Measurements from ENCODE around the gene NUCB2. TPM values are rescaled to one million over a fixed set of nuclear protein-coding genes. Genes with fewer than 3 reads are reported as not detected.

Gene NUCB2
- total and polyA plus RNA-seq, 2 of the 13 experiments (the other 11 are each of a cell fraction or from before 2014, with no cell fraction given), result 54.2 to 82.4 TPM

DNA sequence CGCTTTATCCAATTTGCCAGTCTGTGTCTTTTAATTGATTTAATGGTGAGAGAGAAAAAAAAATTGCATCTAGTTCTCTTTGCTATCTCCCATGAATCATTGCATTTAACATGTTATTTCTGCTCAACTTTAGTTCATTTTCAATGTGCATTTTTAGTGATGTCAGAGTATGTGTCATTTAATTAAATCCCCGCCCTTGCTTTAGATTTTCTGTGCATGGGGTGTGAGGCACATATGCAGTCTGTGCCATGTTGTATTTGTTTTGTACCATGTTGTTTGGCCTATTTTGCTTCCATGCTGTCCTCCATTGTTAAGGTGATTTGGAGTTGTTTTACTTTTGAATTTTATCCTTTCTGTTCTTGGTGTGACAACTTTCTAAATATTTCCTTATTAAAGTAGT, 66.7 kb downstream of the NUCB2 start:
- H3K27ac ChIP-seq (ENCODE audit: extremely low read length, insufficient read depth, low read length), result no peak overlapping the region
- no peak overlapping the region for H2AFZ ChIP-seq (ENCODE audit: low read length)
- H4K20me1 ChIP-seq (ENCODE audit: insufficient read depth, low read length), result no peaks in the 10 kb centered on the region
- no TSS peak for BruUV-seq (replicated peaks)
- no peaks in the 10 kb centered on the region; a peak in 1 of 5 replicates for H3K27me3 ChIP-seq (ENCODE audit: control insufficient read depth in 1 of 2, insufficient read depth in 2 of 2, low read length in 2 of 2)
- no peak overlapping the region for H3K9ac ChIP-seq (ENCODE audit: insufficient read depth, low read depth, low read length)
- WGBS (ENCODE audit: low lambda C conversion rate), result 98% methylated on average over 2 of the region's 2 CpGs
- TF ChIP-seq PAX8 (CRISPR knock-in tag; IDR thresholded peaks at IDR 0.05; ENCODE audit: borderline replicate concordance) (no peak), ZNF124 (CRISPR knock-in tag; IDR thresholded peaks at IDR 0.05) (no peak), ZNF704 (CRISPR knock-in tag; IDR thresholded peaks at IDR 0.05; ENCODE audit: borderline replicate concordance) (no peak), ZNF337 (CRISPR knock-in tag; IDR thresholded peaks at IDR 0.05; ENCODE audit: borderline replicate concordance, low read depth) (no peak), HOXA7 (CRISPR knock-in tag; IDR thresholded peaks at IDR 0.05) (no peak), SMARCC2 (IDR thresholded peaks at IDR 0.05) (no peak), ZBTB34 (CRISPR knock-in tag; IDR thresholded peaks at IDR 0.05) (no peak), TBL1XR1 (IDR thresholded peaks at IDR 0.05; ENCODE audit: borderline replicate concordance, low read length, partially characterized antibody) (no peak), HNRNPK (IDR thresholded peaks at IDR 0.05; ENCODE audit: low read depth, low read length, poor library complexity, severe bottlenecking) (no peak), ZNF564 (CRISPR knock-in tag; IDR thresholded peaks at IDR 0.05) (no peak)
- TF ChIP-seq, protein P1, sequence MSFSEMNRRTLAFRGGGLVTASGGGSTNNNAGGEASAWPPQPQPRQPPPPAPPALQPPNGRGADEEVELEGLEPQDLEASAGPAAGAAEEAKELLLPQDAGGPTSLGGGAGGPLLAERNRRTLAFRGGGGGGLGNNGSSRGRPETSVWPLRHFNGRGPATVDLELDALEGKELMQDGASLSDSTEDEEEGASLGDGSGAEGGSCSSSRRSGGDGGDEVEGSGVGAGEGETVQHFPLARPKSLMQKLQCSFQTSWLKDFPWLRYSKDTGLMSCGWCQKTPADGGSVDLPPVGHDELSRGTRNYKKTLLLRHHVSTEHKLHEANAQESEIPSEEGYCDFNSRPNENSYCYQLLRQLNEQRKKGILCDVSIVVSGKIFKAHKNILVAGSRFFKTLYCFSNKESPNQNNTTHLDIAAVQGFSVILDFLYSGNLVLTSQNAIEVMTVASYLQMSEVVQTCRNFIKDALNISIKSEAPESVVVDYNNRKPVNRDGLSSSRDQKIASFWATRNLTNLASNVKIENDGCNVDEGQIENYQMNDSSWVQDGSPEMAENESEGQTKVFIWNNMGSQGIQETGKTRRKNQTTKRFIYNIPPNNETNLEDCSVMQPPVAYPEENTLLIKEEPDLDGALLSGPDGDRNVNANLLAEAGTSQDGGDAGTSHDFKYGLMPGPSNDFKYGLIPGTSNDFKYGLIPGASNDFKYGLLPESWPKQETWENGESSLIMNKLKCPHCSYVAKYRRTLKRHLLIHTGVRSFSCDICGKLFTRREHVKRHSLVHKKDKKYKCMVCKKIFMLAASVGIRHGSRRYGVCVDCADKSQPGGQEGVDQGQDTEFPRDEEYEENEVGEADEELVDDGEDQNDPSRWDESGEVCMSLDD (CRISPR knock-in tag; IDR thresholded peaks at IDR 0.05; ENCODE audit: borderline replicate concordance), result no peak
- intact Hi-C loops (cut with micrococcal nuclease; ENCODE audit: unreplicated experiment), result no loop called here
- CTCF ChIA-PET (ENCODE audit: low intra/inter-chr PET ratio, low total read pairs), result no interaction called here
- H3K36me3 ChIP-seq (replicated peaks in 1 of 2; ENCODE audit: control insufficient read depth in 1 of 2, insufficient read depth in 2 of 2, low read length in 2 of 2), result no peaks in the 10 kb centered on the region
- no peak for ATAC-seq
- POLR2A ChIA-PET, result no interaction called here
- in situ Hi-C loops (cut with HindIII; ENCODE audit: extremely low pct_ligation_motif_present, low pct_unique_long_range_greater_than_20kb), result no loop called here
- DNase-seq (ENCODE audit: low spot score), result no peak
- H3K4me1 ChIP-seq (ENCODE audit: insufficient read depth, low read length), result no peaks in the 10 kb centered on the region
- no peaks in the 10 kb centered on the region for H3K79me2 ChIP-seq (ENCODE audit: insufficient read depth, low read length)
- no peak for FAIRE-seq
- no peaks in the 10 kb centered on the region for H3K9me3 ChIP-seq (ENCODE audit: low read length)
- H3K4me3 ChIP-seq (replicated peaks in 1 of 3; ENCODE audit: insufficient read depth in 1 of 3, low read depth in 2 of 3, low read length in 3 of 3), result no peak overlapping the region
- H3K4me2 ChIP-seq (ENCODE audit: low read depth, low read length), result no peak overlapping the region
